Stomach smooth muscle (tissue), 2 donors: ENCODE results near the gene OR6C4.
"Not testable (repeated sequence)": the region's sequence is repeated elsewhere in the genome, so short reads cannot be mapped to it uniquely, and the experiment has no call there.

Source experiments
- H3K27ac ChIP-seq: one replicate; pipeline ENCODE4 v1.7.0; 2013; ENCODE audit warnings: mild to moderate bottlenecking, low read length, inconsistent platforms
- H3K27me3 ChIP-seq, 2 donors: one replicate each; pipeline ENCODE4 v1.7.0; 2013; ENCODE audit warnings: low read length in 2 of 2; ENCODE audit not compliant: insufficient read depth in 2 of 2, control insufficient read depth in 1 of 2
- H3K36me3 ChIP-seq, 2 donors: one replicate each; pipeline ENCODE4 v1.7.0; 2013; ENCODE audit warnings: low read length in 2 of 2; ENCODE audit not compliant: control insufficient read depth in 2 of 2, insufficient read depth in 2 of 2
- H3K4me1 ChIP-seq: one replicate; pipeline ENCODE4 v1.7.0; 2013; ENCODE audit warnings: low read length; ENCODE audit not compliant: control insufficient read depth, insufficient read depth
- H3K4me3 ChIP-seq, 2 donors: one replicate each; pipeline ENCODE4 v1.7.0; 2013; ENCODE audit warnings: low read length in 2 of 2
- H3K9ac ChIP-seq, 2 donors: one replicate each; pipeline ENCODE4 v1.7.0; 2013; ENCODE audit warnings: low read length in 2 of 2, mild to moderate bottlenecking in 1 of 2
- H3K9me3 ChIP-seq, 2 donors: one replicate each; pipeline ENCODE4 v1.7.0; 2013; ENCODE audit warnings: low read length in 2 of 2; ENCODE audit not compliant: control insufficient read depth in 2 of 2
- donor health status: healthy.
- donor health status: Pancreatic carcinoma.

Gene OR6C4

GRCh38 chr12:55582066-55582465 is 32.7 kb downstream of the OR6C4 start:
- H3K27me3 ChIP-seq = no peaks in the 10 kb centered on the region
- no peaks in the 10 kb centered on the region for H3K4me1 ChIP-seq
- no peak overlapping the region for H3K27ac ChIP-seq
- no peaks in the 10 kb centered on the region for H3K36me3 ChIP-seq
- no peak overlapping the region for H3K4me3 ChIP-seq
- peaks cover 0 to 4% of the 10 kb centered on the region in 2 donors for H3K9me3 ChIP-seq
- H3K9ac ChIP-seq = no peak overlapping the region

GRCh38 chr12:55585817-55586216 is 36.4 kb downstream of the OR6C4 start:
- Histone ChIP-seq H3K36me3 (no peaks in the 10 kb centered on the region), H3K27ac (no peak overlapping the region), H3K4me3 (no peak overlapping the region), H3K9me3 (peaks cover 0 to 4% of the 10 kb centered on the region in 2 donors), H3K4me1 (no peaks in the 10 kb centered on the region), H3K27me3 (no peaks in the 10 kb centered on the region), H3K9ac (no peak overlapping the region)

GRCh38 chr12:55590152-55590551 is 40.8 kb downstream of the OR6C4 start:
- H3K27ac ChIP-seq, H3K27me3 ChIP-seq, H3K9me3 ChIP-seq, H3K4me3 ChIP-seq, H3K4me1 ChIP-seq, H3K9ac ChIP-seq, H3K36me3 ChIP-seq: not testable (repeated sequence)
